Esophagus (tissue), 2 donors: ENCODE data around the gene CX3CL1. TPM values are rescaled to one million over a fixed set of nuclear protein-coding genes. Genes with fewer than 3 reads are reported as not detected.

ENCODE experiments used
- H3K27ac ChIP-seq, 2 donors: one replicate each; pipeline ENCODE4 v1.5.1; 2013; ENCODE audit warnings: low read depth in 2 of 2, mild to moderate bottlenecking in 2 of 2, inconsistent platforms in 1 of 2, low read length in 1 of 2, moderate library complexity in 1 of 2
- H3K27me3 ChIP-seq, 2 donors: one replicate each; pipeline ENCODE4 v1.6.1; 2013; ENCODE audit warnings: low read length in 2 of 2, control low read depth in 1 of 2, mild to moderate bottlenecking in 1 of 2; ENCODE audit not compliant: insufficient read depth in 2 of 2, control insufficient read depth in 1 of 2
- H3K36me3 ChIP-seq, 2 donors: one replicate each; pipeline ENCODE4 v1.6.1; 2013; ENCODE audit warnings: low read length in 1 of 2; ENCODE audit not compliant: control insufficient read depth in 2 of 2, insufficient read depth in 2 of 2
- H3K4me1 ChIP-seq, 2 donors: one replicate each; pipeline ENCODE4 v1.6.1; 2013; ENCODE audit warnings: low read length in 1 of 2; ENCODE audit not compliant: control insufficient read depth in 2 of 2, insufficient read depth in 2 of 2
- H3K4me3 ChIP-seq, 2 donors: one replicate each; pipeline ENCODE4 v1.5.1; 2013; ENCODE audit warnings: low read length in 2 of 2, mild to moderate bottlenecking in 2 of 2, low read depth in 1 of 2, moderate library complexity in 1 of 2
- H3K9me3 ChIP-seq, 2 donors: one replicate each; pipeline ENCODE4 v1.6.1; 2013; ENCODE audit warnings: mild to moderate bottlenecking in 2 of 2, low read depth in 1 of 2, low read length in 1 of 2, moderate library complexity in 1 of 2; ENCODE audit not compliant: control insufficient read depth in 2 of 2, insufficient read depth in 1 of 2
- WGBS, 2 donors: extraction: QIAGEN DNeasy Blood & Tissue Kit; methylation state at CpG; one replicate each; pipeline ENCODE4 v1.1.7; 2013; 5-methylcytosine and 5-hydroxymethylcytosine counted together
- polyA plus RNA-seq, 2 donors: library from polyadenylated mRNA; stranded (reverse); fragments of 200-250 nt; gene quantifications; one replicate each; pipeline ENCODE4 v1.2.3, GENCODE V29; 2013
- donor health status: healthy with polysubstance abuse.
- donor health status: Bipolar disorder and iron deficiency.

The CX3CL1 gene
- polyA plus RNA-seq, 2 donors: 5.0 to 5.9 TPM

DNA sequence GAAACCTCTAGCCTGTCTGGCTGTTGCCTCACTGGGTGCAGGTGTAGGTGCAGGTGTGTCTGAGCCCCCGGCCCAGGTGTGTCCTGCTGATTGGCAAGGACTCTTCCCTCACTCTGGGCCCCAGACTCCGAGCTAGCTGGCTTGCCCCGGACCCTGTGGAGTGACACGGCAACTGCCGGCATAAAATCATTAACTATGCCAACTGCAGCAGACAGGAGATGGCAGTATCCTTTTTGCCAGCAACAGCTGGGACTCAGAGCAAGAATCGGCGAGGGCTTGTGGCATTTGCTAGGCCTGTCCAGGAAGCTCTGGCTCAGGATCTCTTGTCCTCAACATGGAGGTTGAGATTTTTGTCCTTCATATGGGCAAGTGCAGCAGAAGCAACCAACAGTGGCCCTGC lies 54.1 kb downstream of the CX3CL1 start:
- no peaks in the 10 kb centered on the region for H3K9me3 ChIP-seq
- 86 to 90% methylated on average over 7 of the region's 7 CpGs for WGBS, 2 donors
- H3K4me3 ChIP-seq: no peak overlapping the region
- no peaks in the 10 kb centered on the region for H3K4me1 ChIP-seq
- H3K27me3 ChIP-seq: no peaks in the 10 kb centered on the region
- H3K27ac ChIP-seq: no peak overlapping the region
- peaks cover 15 to 17% of the 10 kb centered on the region in 2 donors for H3K36me3 ChIP-seq

- peaks cover 15 to 23% of the 10 kb centered on the region in 2 donors for H3K36me3 ChIP-seq
- no peaks in the 10 kb centered on the region for H3K9me3 ChIP-seq
- H3K4me3 ChIP-seq: no peak overlapping the region
- H3K27ac ChIP-seq: no peak overlapping the region
- H3K27me3 ChIP-seq: no peaks in the 10 kb centered on the region
- 68 to 70% methylated on average over 8 of the region's 8 CpGs for WGBS, 2 donors
- no peaks in the 10 kb centered on the region for H3K4me1 ChIP-seq
Observed at GRCh38 chr16:57427307-57427706, 55.0 kb downstream of the CX3CL1 start.

DNA sequence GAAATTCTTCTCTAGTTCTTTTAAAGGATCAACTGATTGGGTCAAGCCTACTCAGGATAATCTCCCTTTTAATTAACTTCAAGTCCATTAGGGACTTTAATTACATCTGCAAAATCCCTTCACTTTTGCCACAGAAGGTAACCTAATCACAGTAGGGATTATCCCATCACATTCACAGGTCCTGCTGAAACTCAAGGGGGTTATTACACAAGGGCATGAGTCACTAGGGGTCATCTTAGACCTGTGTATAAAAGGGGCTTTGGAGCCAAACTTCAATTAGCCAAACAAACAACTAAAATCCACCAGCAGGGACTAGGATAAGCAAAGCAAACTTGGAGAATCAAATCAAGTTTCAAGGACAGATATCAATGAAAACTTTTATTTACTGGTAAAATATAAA lies 55.5 kb downstream of the CX3CL1 start:
- peaks cover 15 to 26% of the 10 kb centered on the region in 2 donors for H3K36me3 ChIP-seq
- H3K4me3 ChIP-seq: no peak overlapping the region
- no peak overlapping the region for H3K27ac ChIP-seq

DNA sequence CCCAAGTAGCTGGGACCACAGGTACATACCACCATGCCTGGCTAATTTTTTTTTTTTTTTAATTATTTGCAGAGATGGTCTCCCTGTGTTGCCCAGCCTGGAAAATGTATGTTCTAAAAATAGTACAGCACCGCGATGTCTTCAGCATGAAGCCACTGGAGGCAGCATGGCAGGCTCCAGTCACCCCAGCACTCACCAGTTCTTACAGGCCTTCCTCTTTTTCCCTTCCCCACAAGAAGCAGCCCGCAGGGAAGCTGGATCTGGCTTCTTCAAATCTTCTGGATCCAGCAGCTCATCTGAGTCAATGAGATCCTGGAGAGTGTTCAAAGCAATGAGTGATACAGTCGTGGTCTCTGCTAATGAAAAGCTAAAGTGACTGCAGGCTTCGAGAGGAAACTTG lies 58.7 kb downstream of the CX3CL1 start:
- Histone ChIP-seq H3K4me1 (no peaks in the 10 kb centered on the region), H3K9me3 (no peaks in the 10 kb centered on the region), H3K36me3 (peaks cover 33 to 37% of the 10 kb centered on the region in 2 donors), H3K4me3 (no peak overlapping the region), H3K27me3 (no peaks in the 10 kb centered on the region), H3K27ac (no peak overlapping the region)
- 84 to 85% methylated on average over 5 of the region's 5 CpGs for WGBS, 2 donors

More for the DNA sequence above, 55.5 kb downstream of the CX3CL1 start:
- Histone ChIP-seq H3K4me1 (no peaks in the 10 kb centered on the region), H3K27me3 (no peaks in the 10 kb centered on the region), H3K9me3 (no peaks in the 10 kb centered on the region)

DNA sequence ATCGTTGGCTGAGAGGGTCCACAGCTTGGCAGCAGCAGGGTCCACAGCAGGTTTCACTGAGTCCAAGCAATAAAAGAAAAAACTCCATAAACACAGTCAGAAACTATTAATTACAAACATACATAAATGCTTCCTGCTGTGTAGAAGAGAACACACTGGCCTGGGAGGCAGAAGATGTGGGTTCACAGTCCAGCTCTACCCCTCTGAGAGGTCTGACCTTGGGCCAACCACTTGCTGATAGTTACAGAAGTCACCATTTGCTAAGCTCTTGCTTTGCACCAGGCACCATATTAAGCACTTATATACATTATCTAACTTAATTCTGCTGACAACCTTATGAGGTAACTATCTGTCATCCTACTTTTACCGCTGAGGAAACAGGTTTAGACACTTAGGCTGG lies 60.2 kb downstream of the CX3CL1 start:
- H3K4me3 ChIP-seq: no peak overlapping the region
- H3K9me3 ChIP-seq: no peaks in the 10 kb centered on the region
- peaks cover 33 to 38% of the 10 kb centered on the region in 2 donors for H3K36me3 ChIP-seq
- 76 to 85% methylated on average over 2 of the region's 2 CpGs for WGBS, 2 donors
- no peaks in the 10 kb centered on the region for H3K4me1 ChIP-seq
- H3K27ac ChIP-seq: peak overlapping the region; percentile 53 to 78
- H3K27me3 ChIP-seq: no peaks in the 10 kb centered on the region

- H3K4me1 ChIP-seq: no peaks in the 10 kb centered on the region
- peaks cover 33 to 38% of the 10 kb centered on the region in 2 donors for H3K36me3 ChIP-seq
- 86 to 89% methylated on average over 3 of the region's 3 CpGs for WGBS, 2 donors
Observed at GRCh38 chr16:57432989-57433388, 60.7 kb downstream of the CX3CL1 start.

GRCh38 chr16:57434003-57434402 lies 61.7 kb downstream of the CX3CL1 start:
- peaks cover 30 to 32% of the 10 kb centered on the region in 2 donors for H3K36me3 ChIP-seq
- H3K27me3 ChIP-seq: no peaks in the 10 kb centered on the region
- 91 to 96% methylated on average over 2 of the region's 2 CpGs for WGBS, 2 donors
- H3K4me1 ChIP-seq: no peaks in the 10 kb centered on the region
- no peaks in the 10 kb centered on the region for H3K9me3 ChIP-seq
- H3K27ac ChIP-seq: no peak overlapping the region
- no peak overlapping the region for H3K4me3 ChIP-seq

More at GRCh38 chr16:57432989-57433388, 60.7 kb downstream of the CX3CL1 start:
- H3K27ac ChIP-seq: peak overlapping the region in 1 of 2 donors; percentile 54
- no peaks in the 10 kb centered on the region for H3K27me3 ChIP-seq
- H3K9me3 ChIP-seq: no peaks in the 10 kb centered on the region
- H3K4me3 ChIP-seq: no peak overlapping the region

Other genes with a start within 250 kb of the CX3CL1 start
- 10 to 100 TPM; 50.4 to 50.6 TPM for gene PSME3IP1, start 186.5 kb upstream of the CX3CL1 start, polyA plus RNA-seq
- 1 to 10 TPM; 7.5 to 9.8 TPM for gene RSPRY1, start 186.2 kb upstream of the CX3CL1 start, polyA plus RNA-seq
- 10 to 100 TPM; 20.8 to 30.1 TPM for gene ARL2BP, start 127.2 kb upstream of the CX3CL1 start, polyA plus RNA-seq
- 10 to 100 TPM; 18.1 to 28.0 TPM for gene PLLP, start 87.8 kb upstream of the CX3CL1 start, polyA plus RNA-seq
- under 1 TPM; 0.31 to 0.78 TPM for gene CCL22, start 13.7 kb upstream of the CX3CL1 start, polyA plus RNA-seq
- 1 to 10 TPM; 1.1 to 7.6 TPM for gene CCL17, start 32.3 kb downstream of the CX3CL1 start, polyA plus RNA-seq
- gene CIAPIN1, start 74.9 kb downstream of the CX3CL1 start, polyA plus RNA-seq: 10 to 100 TPM; 11.7 to 31.6 TPM
- 10 to 100 TPM; 56.1 to 70.3 TPM for gene COQ9, start 75.0 kb downstream of the CX3CL1 start, polyA plus RNA-seq
- 10 to 100 TPM; 18.5 to 34.0 TPM for gene POLR2C, start 90.2 kb downstream of the CX3CL1 start, polyA plus RNA-seq
- 10 to 100 TPM; 27.6 to 33.7 TPM for gene DOK4, start 114.0 kb downstream of the CX3CL1 start, polyA plus RNA-seq
- 1 to 10 TPM; 2.6 TPM for gene CCDC102A, start 164.1 kb downstream of the CX3CL1 start, polyA plus RNA-seq
- under 1 TPM; 0.49 to 0.85 TPM for gene ADGRG5, start 170.2 kb downstream of the CX3CL1 start, polyA plus RNA-seq